NCI-H146 (cell line): ENCODE measurements around the gene ZBTB44.
"Not testable (repeated sequence)": the region's sequence is repeated elsewhere in the genome, so short reads cannot be mapped to it uniquely, and the experiment has no call there.

Experiments
- DNase-seq: peaks from one replicate; lab custom pipeline; 2025; lab: John Stamatoyannopoulos, UW

ZBTB44 gene

GRCh38 chr11:130313383-130314183 is 1.1 kb downstream of the ZBTB44 start:
- DNase-seq = peak; percentile 23

- DNase-seq = no peak
Measured at GRCh38 chr11:130312046-130312445, 2.7 kb downstream of the ZBTB44 start.

DNA sequence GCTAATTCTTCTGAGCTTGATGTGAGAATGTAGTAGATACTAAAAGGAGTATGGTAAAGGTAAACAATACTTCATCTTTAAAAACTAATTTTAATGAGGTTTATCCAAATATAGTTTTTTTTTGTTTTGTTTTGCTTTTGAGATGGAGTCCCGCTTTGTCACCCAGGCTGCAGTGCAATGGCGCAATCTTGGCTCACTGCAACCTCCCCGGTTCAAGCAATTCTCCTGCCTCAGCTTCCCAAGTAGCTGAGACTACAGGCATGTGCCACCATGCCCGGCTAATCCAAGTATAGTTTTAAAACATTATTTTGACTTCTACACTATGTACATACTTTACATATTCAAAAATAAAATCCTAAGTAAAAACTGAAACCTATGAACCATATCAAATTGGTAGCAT is 4.1 kb downstream of the ZBTB44 start:
- DNase-seq = no peak

DNA sequence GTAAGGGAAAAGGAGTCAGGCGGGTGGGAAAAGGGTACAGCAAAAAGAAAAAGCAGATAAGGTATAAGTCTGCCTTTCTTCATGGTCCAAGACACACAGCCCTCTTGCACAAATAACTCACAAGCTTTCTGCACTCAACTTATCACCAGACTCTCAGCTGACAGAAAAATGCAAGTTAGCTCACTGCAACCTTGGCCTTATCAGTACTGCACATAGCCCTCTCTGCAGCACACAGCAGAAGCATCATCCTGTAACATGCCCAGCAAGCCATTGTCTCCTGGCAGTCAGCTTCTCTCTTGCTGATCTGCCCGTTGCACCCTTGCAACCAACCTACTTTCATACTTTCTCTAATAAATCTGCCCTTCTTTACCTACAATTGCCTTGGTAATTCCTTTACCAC is 5.8 kb downstream of the ZBTB44 start:
- no peak for DNase-seq

GRCh38 chr11:130308059-130308458 is 6.7 kb downstream of the ZBTB44 start:
- no peak for DNase-seq

GRCh38 chr11:130304651-130305050 is 10.1 kb downstream of the ZBTB44 start:
- no peak for DNase-seq

GRCh38 chr11:130301002-130301401 is 13.7 kb downstream of the ZBTB44 start:
- DNase-seq = no peak

DNA sequence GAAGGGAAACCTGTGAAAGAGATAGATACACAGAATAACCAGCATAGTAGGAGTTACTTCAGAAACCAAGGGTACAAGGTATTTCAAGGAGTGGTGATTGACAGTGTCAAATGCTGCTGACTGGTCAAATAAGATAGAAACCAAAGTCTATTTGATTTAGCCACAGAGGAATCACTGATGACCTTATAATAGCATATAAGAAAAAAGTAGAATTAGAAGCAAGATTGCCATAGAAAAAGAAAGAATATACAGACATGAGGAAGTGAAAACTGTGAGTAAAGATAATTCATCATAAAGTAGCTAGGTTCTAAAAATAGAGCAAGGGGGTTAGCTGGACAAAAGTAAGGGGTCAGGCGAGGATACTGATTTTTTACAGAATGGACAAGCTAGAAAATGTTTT is 14.2 kb downstream of the ZBTB44 start:
- DNase-seq = no peak

DNA sequence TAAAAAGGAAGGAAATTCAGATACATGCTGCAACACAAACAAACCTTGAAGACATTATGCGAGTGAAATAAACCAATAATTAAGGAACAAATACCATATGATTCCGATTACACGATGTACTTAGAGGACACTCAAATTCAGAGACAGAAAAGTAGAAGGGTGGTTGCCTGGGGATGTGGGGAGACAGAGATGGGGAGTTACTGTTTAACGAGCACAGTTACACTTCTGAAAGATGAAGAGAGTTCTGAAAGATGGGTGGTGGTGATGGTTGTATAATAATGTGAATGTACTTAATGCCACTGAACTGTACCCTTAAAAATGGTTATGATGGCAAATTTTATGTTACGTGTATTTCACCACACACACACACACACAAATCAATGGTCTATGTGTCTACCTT is 14.7 kb downstream of the ZBTB44 start:
- DNase-seq = no peak

DNA sequence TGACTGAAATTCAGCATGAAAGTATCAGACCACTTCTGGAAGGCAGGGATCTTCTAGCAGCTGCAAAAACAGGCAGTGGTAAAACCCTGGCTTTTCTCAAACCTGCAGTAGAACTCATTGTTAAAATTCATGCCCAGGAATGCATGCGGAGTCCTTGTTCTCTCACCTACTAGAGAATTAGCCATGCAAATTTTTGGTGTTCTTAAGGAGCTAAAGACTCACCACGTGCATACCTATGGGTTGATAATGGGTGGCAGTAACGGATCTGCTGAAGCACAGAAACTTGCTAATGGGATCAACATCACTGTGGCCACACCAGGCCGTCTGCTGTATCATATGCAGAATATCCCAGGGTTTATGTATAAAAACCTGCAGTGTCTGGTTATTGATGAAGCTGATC is 19.1 kb downstream of the ZBTB44 start:
- DNase-seq = no peak

DNA sequence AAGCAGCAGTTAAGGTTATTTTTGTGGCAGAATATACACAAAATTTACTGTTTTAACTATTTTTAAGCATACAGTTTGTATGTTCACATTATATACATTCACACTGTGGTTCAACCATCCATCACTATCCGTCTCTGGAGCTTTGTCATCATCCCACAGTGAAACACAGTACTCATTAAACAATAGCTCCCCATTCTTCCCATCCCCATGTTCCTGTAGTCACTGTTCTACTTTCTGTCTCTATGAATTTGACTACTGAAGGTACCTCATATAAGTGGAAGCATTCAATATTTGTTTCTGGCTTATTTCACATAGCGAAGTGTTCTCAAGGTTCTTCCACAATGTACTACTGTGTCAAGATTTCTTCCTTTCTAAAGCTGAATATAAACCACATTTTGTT is 32.6 kb downstream of the ZBTB44 start:
- no peak for DNase-seq

- not testable (repeated sequence) for DNase-seq
Measured at GRCh38 chr11:130281341-130281740, 33.4 kb downstream of the ZBTB44 start.

DNA sequence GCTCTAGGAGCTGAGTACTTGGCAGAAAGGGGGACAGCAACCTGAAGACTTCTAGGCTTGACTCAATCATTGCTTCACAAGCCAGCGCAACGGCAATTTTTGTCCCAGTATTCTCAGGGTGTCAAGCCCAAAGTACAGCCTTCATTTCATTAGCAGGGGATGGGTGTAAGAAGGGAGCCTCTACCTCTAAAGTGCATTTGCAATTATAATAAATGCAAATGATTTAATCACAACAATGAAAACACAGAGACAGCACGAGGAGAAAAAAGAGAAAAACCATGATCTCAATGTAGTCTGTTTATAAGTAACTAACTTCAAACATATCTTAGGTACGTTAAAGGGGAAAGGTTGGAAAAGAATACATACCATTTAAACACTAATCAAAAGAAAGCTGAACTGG is 34.7 kb downstream of the ZBTB44 start:
- DNase-seq = no peak

DNA sequence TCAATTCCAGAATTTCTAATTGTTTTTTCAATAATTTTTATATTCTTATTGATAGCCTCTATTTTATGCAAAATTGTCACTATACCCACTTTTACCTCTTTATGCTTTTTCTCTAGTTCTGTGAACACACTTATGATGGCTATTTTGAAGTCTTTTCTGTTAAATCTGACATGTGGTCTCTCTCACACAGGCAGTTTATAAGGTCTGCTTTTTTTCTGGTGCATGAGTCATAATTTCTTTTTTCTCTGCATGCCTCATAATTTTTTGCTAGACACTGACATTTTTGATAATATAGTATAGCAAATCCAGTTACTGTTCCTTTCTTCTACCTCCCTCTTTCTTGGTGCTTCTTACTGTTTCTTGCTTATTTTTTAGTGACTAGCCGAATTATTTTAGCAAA is 36.0 kb downstream of the ZBTB44 start:
- no peak for DNase-seq

DNA sequence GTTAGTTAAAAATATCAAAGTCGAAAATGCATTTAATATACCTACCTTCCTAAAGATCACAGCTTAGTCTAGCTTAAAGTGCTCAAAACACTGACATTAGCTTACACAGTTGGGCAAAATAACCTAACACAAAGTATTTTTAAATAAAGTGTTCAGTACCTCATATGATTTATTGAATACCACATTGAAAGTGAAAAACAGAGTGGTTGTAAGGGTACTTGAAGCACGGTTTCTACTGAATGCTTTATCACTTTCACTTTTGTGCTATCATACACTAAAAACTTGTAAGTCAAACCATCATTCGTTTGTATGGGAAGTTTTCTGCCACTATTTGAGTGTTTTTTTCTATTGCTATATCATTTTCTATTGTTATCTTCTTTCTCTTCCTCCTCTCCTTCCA is 36.6 kb downstream of the ZBTB44 start:
- no peak for DNase-seq

DNA sequence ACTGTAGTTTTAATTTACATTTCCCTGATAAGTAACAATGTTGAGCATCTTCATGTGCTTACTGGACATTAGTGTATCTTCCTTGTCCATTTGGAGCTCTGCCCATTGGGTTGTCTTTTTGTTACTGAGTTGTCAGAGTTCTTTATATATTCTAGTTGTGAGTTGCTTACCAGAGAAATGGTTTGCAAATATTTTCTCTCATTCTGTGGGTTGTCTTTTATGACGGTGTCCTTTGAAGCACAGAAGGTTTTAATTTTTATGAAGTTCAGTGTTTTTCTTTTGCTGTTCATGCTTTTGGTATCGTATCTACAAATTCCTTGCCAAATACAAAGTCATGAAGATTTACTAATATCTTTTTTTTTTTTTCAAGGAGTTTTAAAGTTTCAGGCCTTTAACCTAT is 42.4 kb downstream of the ZBTB44 start:
- no peak for DNase-seq

DNA sequence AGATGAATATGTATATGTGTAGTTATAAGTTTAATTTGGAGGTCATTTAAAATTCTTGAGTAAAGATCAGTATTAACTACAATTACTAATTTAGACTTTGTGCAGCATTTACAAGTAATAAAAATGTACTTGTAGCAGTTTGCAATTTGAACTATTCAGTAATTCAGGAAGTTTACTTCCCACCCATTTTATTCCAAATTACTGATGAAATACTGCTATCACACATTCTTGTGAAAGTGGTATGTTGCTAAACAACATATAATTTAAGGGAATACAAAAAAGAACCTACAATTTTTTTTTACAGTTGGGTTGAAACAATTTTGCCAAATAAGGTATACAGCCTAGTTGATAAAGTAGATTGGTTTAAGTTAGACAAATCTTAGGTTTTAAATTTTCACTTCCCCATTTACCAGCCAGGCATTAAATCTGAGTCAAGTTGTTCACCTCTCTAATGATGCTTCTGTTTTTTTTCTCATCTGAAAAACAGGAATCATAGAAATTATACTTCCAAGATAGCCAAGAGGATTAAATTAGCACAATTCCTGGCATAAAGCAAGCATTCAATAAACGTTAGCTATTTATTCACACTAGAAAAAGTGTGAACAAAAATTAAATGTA is 45.3 kb downstream of the ZBTB44 start:
- no peak for DNase-seq

DNA sequence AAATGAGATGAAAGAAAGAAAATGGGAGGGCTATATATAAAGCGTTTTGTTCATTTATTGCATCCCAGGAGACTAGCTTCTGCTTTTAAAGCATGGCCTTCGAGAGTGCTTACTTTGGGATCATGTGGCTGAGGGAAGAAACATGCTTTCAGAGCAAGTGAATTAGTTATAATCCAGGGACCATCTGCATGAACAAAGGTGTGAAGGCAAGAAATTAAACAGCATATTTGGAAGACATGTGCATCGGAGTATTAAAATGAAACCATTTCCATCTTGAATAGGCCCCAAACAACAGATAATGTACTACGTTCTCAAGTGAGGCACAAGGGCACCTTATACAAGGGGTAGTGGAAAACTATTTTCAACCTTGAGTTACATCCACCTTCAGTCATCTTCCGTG is 51.4 kb downstream of the ZBTB44 start:
- DNase-seq = no peak

GRCh38 chr11:130262424-130262823 is 52.3 kb downstream of the ZBTB44 start:
- DNase-seq = no peak

GRCh38 chr11:130261571-130261970 is 53.1 kb downstream of the ZBTB44 start:
- no peak for DNase-seq

GRCh38 chr11:130260742-130261141 is 54.0 kb downstream of the ZBTB44 start:
- no peak for DNase-seq

DNA sequence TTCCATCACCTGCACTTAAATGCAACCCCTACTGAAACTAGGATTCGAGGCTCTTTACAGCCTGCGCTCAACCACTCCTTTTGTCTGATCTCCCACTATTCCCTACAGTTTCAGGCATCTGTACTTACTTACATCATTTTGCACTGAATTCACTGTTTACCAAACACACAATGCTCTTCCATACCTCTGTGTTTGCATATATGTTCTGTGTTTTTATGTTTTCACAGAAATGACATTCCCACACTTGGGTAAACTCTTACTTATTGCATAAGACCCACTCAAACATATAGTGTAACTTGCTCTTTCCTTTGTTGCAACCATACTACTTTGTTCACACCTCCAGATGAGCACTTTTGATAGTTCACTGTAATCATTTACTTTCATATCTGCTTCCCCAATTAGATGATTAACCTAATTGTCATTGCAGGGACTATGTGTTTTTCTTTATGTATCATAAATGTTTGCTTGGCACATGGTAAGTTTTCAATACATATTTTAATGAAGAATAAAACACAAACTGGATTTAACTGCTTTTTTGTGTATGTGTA is 54.6 kb downstream of the ZBTB44 start:
- no peak for DNase-seq

GRCh38 chr11:130251763-130252162 is 63.0 kb downstream of the ZBTB44 start:
- DNase-seq = not testable (repeated sequence)

DNA sequence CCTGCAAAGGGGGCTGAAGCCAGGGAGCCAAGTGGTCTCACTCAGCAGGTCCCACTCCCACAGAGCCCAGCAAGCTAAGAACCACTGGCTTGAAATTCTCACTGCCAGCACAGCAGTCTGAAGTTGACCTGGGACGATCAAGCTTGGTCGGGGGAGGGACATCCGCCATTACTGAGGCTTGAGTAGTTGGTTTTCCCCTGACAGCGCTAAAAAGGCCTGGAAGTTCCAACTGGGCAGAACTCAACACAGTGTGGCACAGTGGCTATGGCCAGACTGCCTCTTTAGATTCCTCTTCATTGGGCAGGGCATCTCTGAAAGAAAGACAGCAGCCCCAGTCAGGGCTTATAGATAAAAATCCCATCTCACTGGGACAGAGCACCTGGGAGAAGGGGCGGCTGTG is 64.8 kb downstream of the ZBTB44 start:
- not testable (repeated sequence) for DNase-seq
